Hepatocyte (in vitro differentiated cells): Measurements from ENCODE around the gene JMJD1C. TPM values are rescaled to one million over a fixed set of nuclear protein-coding genes. Genes with fewer than 3 reads are reported as not detected.
"Not testable (repeated sequence)": the region's sequence is repeated elsewhere in the genome, so short reads cannot be mapped to it uniquely, and the experiment has no call there.

ENCODE experiments used
- DNase-seq: peaks from one replicate; pipeline ENCODE4 v3.0.0-alpha.2; 2016; ENCODE audit warnings: low spot score
- H2AFZ ChIP-seq: fragments of 200-600 bp; sonication (generic); 2 replicates; pipeline ENCODE4 v1.6.0; 2016; ENCODE audit warnings: antibody characterized with exemption, mild to moderate bottlenecking
- H3K27ac ChIP-seq: fragments of 200-600 bp; sonication (generic); 2 replicates; pipeline ENCODE4 v1.5.1; 2016; ENCODE audit warnings: mild to moderate bottlenecking
- H3K27me3 ChIP-seq: fragments of 200-600 bp; sonication (generic); 2 replicates; pipeline ENCODE4 v1.6.1; 2016
- H3K36me3 ChIP-seq: fragments of 200-600 bp; sonication (generic); replicated peaks from 2 replicates; pipeline ENCODE4 v1.5.1; 2016; ENCODE audit warnings: low read depth; ENCODE audit not compliant: insufficient read depth
- H3K4me1 ChIP-seq: fragments of 200-600 bp; sonication (generic); 2 replicates; pipeline ENCODE4 v1.5.1; 2016; ENCODE audit warnings: mild to moderate bottlenecking, moderate library complexity; ENCODE audit not compliant: insufficient read depth
- H3K4me2 ChIP-seq: fragments of 200-600 bp; sonication (generic); 2 replicates; pipeline ENCODE4 v1.6.0; 2016
- H3K4me3 ChIP-seq: fragments of 200-600 bp; sonication (generic); 2 replicates; pipeline ENCODE4 v1.5.1; 2016; ENCODE audit warnings: mild to moderate bottlenecking
- H3K79me2 ChIP-seq: fragments of 200-600 bp; sonication (generic); 2 replicates; pipeline ENCODE4 v1.6.0; 2017; ENCODE audit warnings: mild to moderate bottlenecking
- H3K9me2 ChIP-seq: fragments of 200-600 bp; sonication (generic); replicated peaks from 2 replicates; pipeline ENCODE4 v1.6.0; 2017; ENCODE audit warnings: mild to moderate bottlenecking; ENCODE audit not compliant: insufficient read depth
- H3K9me3 ChIP-seq: fragments of 200-600 bp; sonication (generic); 2 replicates; pipeline ENCODE4 v1.5.1; 2016; ENCODE audit warnings: low read depth, mild to moderate bottlenecking
- H4K20me1 ChIP-seq: fragments of 200-600 bp; sonication (generic); 2 replicates; pipeline ENCODE4 v1.6.0; 2016; ENCODE audit warnings: mild to moderate bottlenecking; ENCODE audit not compliant: insufficient read depth, poor library complexity, severe bottlenecking
- CTCF ChIP-seq: fragments of 200-600 bp; sonication (generic); IDR thresholded peaks from 2 replicates; pipeline ENCODE4 v1.5.1; 2016; ENCODE audit warnings: antibody characterized with exemption, mild to moderate bottlenecking; ENCODE audit not compliant: poor library complexity
- EZH2 ChIP-seq: fragments of 200-600 bp; sonication (generic); IDR thresholded peaks from 2 replicates; pipeline ENCODE4 v1.6.1; 2016; ENCODE audit warnings: antibody characterized with exemption, mild to moderate bottlenecking, borderline replicate concordance
- EZH2phosphoT487 ChIP-seq: fragments of 200-600 bp; sonication (generic); IDR thresholded peaks from one replicate; pipeline ENCODE4 v1.6.1; 2018; ENCODE audit warnings: antibody characterized with exemption, mild to moderate bottlenecking, low read depth, moderate library complexity; ENCODE audit not compliant: unreplicated experiment, severe bottlenecking
- WGBS: methylation state at CpG from one replicate; pipeline ENCODE4 v1.1.6; 2016; ENCODE audit warnings: low lambda C conversion rate; ENCODE audit errors: missing lambda C conversion rate; 5-methylcytosine and 5-hydroxymethylcytosine counted together
- polyA plus RNA-seq: library from polyadenylated mRNA; unstranded; fragments of >200 nt; fragmentation: Nextera tagmentation; extraction: Ambion mirVana; gene quantifications from 2 replicates; pipeline ENCODE4 v1.2.1, GENCODE V29; 2016
- total RNA-seq: library from RNA; depleted of rRNA; stranded (reverse); fragments of >200 nt; gene quantifications from 2 replicates; pipeline ENCODE4 v1.2.3, GENCODE V29; 2014

The JMJD1C gene
- total and polyA plus RNA-seq, 2 experiments from 2014 or later, result 43.2 to 177 TPM

- WGBS, result 73% methylated on average over 3 of the region's 3 CpGs
Observed at GRCh38 chr10:63348245-63348850, 117.4 kb downstream of the JMJD1C start.

GRCh38 chr10:63346015-63346441 is 119.7 kb downstream of the JMJD1C start:
- TF ChIP-seq EZH2phosphoT487 (no peak), EZH2 (no peak), CTCF (no peak)
- DNase-seq, result no peak
- no peak overlapping the region for H2AFZ ChIP-seq
- H3K36me3 ChIP-seq, result no peaks in the 10 kb centered on the region
- H3K4me1 ChIP-seq, result no peaks in the 10 kb centered on the region
- peaks cover 76% of the 10 kb centered on the region for H3K79me2 ChIP-seq
- no peaks in the 10 kb centered on the region for H3K9me3 ChIP-seq
- no peaks in the 10 kb centered on the region for H4K20me1 ChIP-seq
- H3K4me3 ChIP-seq, result no peak overlapping the region
- H3K27me3 ChIP-seq, result no peaks in the 10 kb centered on the region
- H3K4me2 ChIP-seq, result no peak overlapping the region
- no peaks in the 10 kb centered on the region for H3K9me2 ChIP-seq
- no peak overlapping the region for H3K27ac ChIP-seq

More at GRCh38 chr10:63348245-63348850, 117.4 kb downstream of the JMJD1C start:
- DNase-seq, result no peak
- H3K79me2 ChIP-seq, result peaks cover 78% of the 10 kb centered on the region
- H3K4me3 ChIP-seq, result no peak overlapping the region
- no peaks in the 10 kb centered on the region for H3K9me3 ChIP-seq
- no peaks in the 10 kb centered on the region for H3K4me1 ChIP-seq
- no peaks in the 10 kb centered on the region for H3K27me3 ChIP-seq
- H4K20me1 ChIP-seq, result peaks cover 4% of the 10 kb centered on the region
- no peak overlapping the region for H2AFZ ChIP-seq
- TF ChIP-seq EZH2phosphoT487 (no peak), CTCF (no peak), EZH2 (no peak)
- no peaks in the 10 kb centered on the region for H3K9me2 ChIP-seq
- H3K36me3 ChIP-seq, result no peaks in the 10 kb centered on the region
- no peak overlapping the region for H3K4me2 ChIP-seq
- no peak overlapping the region for H3K27ac ChIP-seq

- H3K4me1 ChIP-seq, result no peaks in the 10 kb centered on the region
- H2AFZ ChIP-seq, result no peak overlapping the region
- no peaks in the 10 kb centered on the region for H3K9me2 ChIP-seq
- H3K4me2 ChIP-seq, result no peak overlapping the region
- no peaks in the 10 kb centered on the region for H3K27me3 ChIP-seq
- H3K79me2 ChIP-seq, result peaks cover 81% of the 10 kb centered on the region
- no peak overlapping the region for H3K4me3 ChIP-seq
- TF ChIP-seq EZH2 (no peak), EZH2phosphoT487 (no peak)
- H3K9me3 ChIP-seq, result no peaks in the 10 kb centered on the region
- H4K20me1 ChIP-seq, result no peaks in the 10 kb centered on the region
- H3K36me3 ChIP-seq, result no peaks in the 10 kb centered on the region
- WGBS, result 88% methylated on average over 1 of the region's 1 CpG
- DNase-seq, result no peak
- no peak overlapping the region for H3K27ac ChIP-seq
Observed at GRCh38 chr10:63344269-63344668, 121.5 kb downstream of the JMJD1C start.

- no peak for DNase-seq
- no peak overlapping the region for H3K27ac ChIP-seq
- TF ChIP-seq EZH2phosphoT487 (no peak), CTCF (no peak), EZH2 (no peak)
- no peaks in the 10 kb centered on the region for H3K9me2 ChIP-seq
- H2AFZ ChIP-seq, result no peak overlapping the region
- no peaks in the 10 kb centered on the region for H4K20me1 ChIP-seq
- WGBS, result 98% methylated on average over 4 of the region's 4 CpGs
- H3K36me3 ChIP-seq, result no peaks in the 10 kb centered on the region
- no peak overlapping the region for H3K4me3 ChIP-seq
- H3K4me2 ChIP-seq, result no peak overlapping the region
- peaks cover 89% of the 10 kb centered on the region for H3K79me2 ChIP-seq
- no peaks in the 10 kb centered on the region for H3K4me1 ChIP-seq
- no peaks in the 10 kb centered on the region for H3K9me3 ChIP-seq
- no peaks in the 10 kb centered on the region for H3K27me3 ChIP-seq
Observed at GRCh38 chr10:63343476-63343875, 122.3 kb downstream of the JMJD1C start.

GRCh38 chr10:63339640-63340039 is 126.1 kb downstream of the JMJD1C start:
- not testable (repeated sequence) for H3K9me3 ChIP-seq, H3K4me3 ChIP-seq, DNase-seq, H3K27ac ChIP-seq, H3K36me3 ChIP-seq, H3K9me2 ChIP-seq, H3K4me1 ChIP-seq, H3K27me3 ChIP-seq, H4K20me1 ChIP-seq, H2AFZ ChIP-seq, H3K4me2 ChIP-seq
- H3K79me2 ChIP-seq, result peaks cover 67% of the 10 kb centered on the region
- over 99% methylated on average over 7 of the region's 7 CpGs for WGBS
